MM.1S (cell line): ENCODE data around the gene OSBPL10.
"Not testable (repeated sequence)": the region's sequence is repeated elsewhere in the genome, so short reads cannot be mapped to it uniquely, and the experiment has no call there.

Experiments used
- DNase-seq: peaks from one replicate; pipeline ENCODE4 v3.0.0-alpha.2; 2015
- H2AFZ ChIP-seq: fragments of 300-600 bp; sonication (generic); 2 replicates; pipeline ENCODE4 v1.6.0; 2016; ENCODE audit warnings: antibody characterized with exemption, low read length
- H3F3A ChIP-seq: fragments of 300-600 bp; sonication (generic); 2 replicates; pipeline ENCODE4 v1.6.1; 2016; ENCODE audit warnings: mild to moderate bottlenecking, antibody characterized with exemption, low read length, moderate library complexity, mixed read lengths; ENCODE audit not compliant: insufficient read depth
- H3K27ac ChIP-seq: fragments of 300-600 bp; sonication (generic); 2 replicates; pipeline ENCODE4 v1.5.1; 2016; ENCODE audit warnings: mild to moderate bottlenecking, low read length
- H3K27me3 ChIP-seq: fragments of 300-600 bp; sonication (generic); replicated peaks from 2 replicates; pipeline ENCODE4 v1.6.0; 2016; ENCODE audit warnings: low read length; ENCODE audit not compliant: insufficient read depth
- H3K36me3 ChIP-seq: fragments of 300-600 bp; sonication (generic); replicated peaks from 2 replicates; pipeline ENCODE4 v1.6.1; 2016; ENCODE audit warnings: mild to moderate bottlenecking, low read length, mixed read lengths; ENCODE audit not compliant: insufficient read depth
- H3K4me1 ChIP-seq: fragments of 300-600 bp; sonication (generic); 2 replicates; pipeline ENCODE4 v1.6.1; 2016; ENCODE audit warnings: low read length, mixed read lengths
- H3K4me2 ChIP-seq: fragments of 300-600 bp; sonication (generic); 2 replicates; pipeline ENCODE4 v1.6.0; 2016; ENCODE audit warnings: low read depth, low read length
- H3K4me3 ChIP-seq: fragments of 300-600 bp; sonication (generic); 2 replicates; pipeline ENCODE4 v1.5.1; 2016; ENCODE audit warnings: low read length, mixed read lengths
- H3K79me2 ChIP-seq: fragments of 300-600 bp; sonication (generic); 2 replicates; pipeline ENCODE4 v1.6.1; 2016; ENCODE audit warnings: mixed run types, low read length, mixed read lengths
- H3K9ac ChIP-seq: fragments of 300-600 bp; sonication (generic); 2 replicates; pipeline ENCODE4 v1.6.1; 2016; ENCODE audit warnings: low read length, mixed read lengths
- H3K9me2 ChIP-seq: fragments of 300-600 bp; sonication (generic); replicated peaks from 2 replicates; pipeline ENCODE4 v1.6.1; 2016; ENCODE audit warnings: mild to moderate bottlenecking, low read length, mixed read lengths; ENCODE audit not compliant: insufficient read depth
- H3K9me3 ChIP-seq: fragments of 300-600 bp; sonication (generic); replicated peaks from 2 replicates; pipeline ENCODE4 v1.6.1; 2016; ENCODE audit warnings: mild to moderate bottlenecking, low read length, mixed read lengths; ENCODE audit not compliant: insufficient read depth
- H4K20me1 ChIP-seq: fragments of 300-600 bp; sonication (generic); 2 replicates; pipeline ENCODE4 v1.6.1; 2016; ENCODE audit warnings: mild to moderate bottlenecking, low read length, moderate library complexity, mixed read lengths; ENCODE audit not compliant: insufficient read depth
- CTCF ChIP-seq: fragments of 300-600 bp; sonication (generic); IDR thresholded peaks from 2 replicates; pipeline ENCODE4 v1.5.1; 2016; ENCODE audit warnings: antibody characterized with exemption, low read length, mixed read lengths
- EZH2 ChIP-seq: fragments of 300-600 bp; sonication (generic); optimal IDR thresholded peaks from 2 replicates; pipeline ENCODE3; 2017; ENCODE audit warnings: low read depth, mild to moderate bottlenecking, antibody characterized with exemption, low read length, mixed read lengths
- EZH2phosphoT487 ChIP-seq: fragments of 300-600 bp; sonication (generic); IDR thresholded peaks from 2 replicates; pipeline ENCODE4 v1.6.1; 2018; ENCODE audit warnings: antibody characterized with exemption, low read length

Gene OSBPL10

GRCh38 chr3:32017286-32017685 is 36.2 kb upstream of the OSBPL10 start:
- Histone ChIP-seq H3K4me2 (no peak overlapping the region), H3K27me3 (no peaks in the 10 kb centered on the region), H3K9ac (no peak overlapping the region), H3K79me2 (no peaks in the 10 kb centered on the region), H2AFZ (no peak overlapping the region), H3K9me3 (no peaks in the 10 kb centered on the region), H3K36me3 (no peaks in the 10 kb centered on the region), H3K4me3 (no peak overlapping the region), H3K27ac (no peak overlapping the region), H3F3A (no peaks in the 10 kb centered on the region), H3K9me2 (no peaks in the 10 kb centered on the region), H4K20me1 (no peaks in the 10 kb centered on the region), H3K4me1 (no peaks in the 10 kb centered on the region)
- DNase-seq: no peak
- TF ChIP-seq EZH2phosphoT487 (no peak), CTCF (no peak), EZH2 (no peak)

GRCh38 chr3:32015638-32016037 is 34.6 kb upstream of the OSBPL10 start:
- H3K9me3 ChIP-seq, H3K4me1 ChIP-seq, H3K79me2 ChIP-seq, H3K27ac ChIP-seq, H3F3A ChIP-seq, H2AFZ ChIP-seq, H3K36me3 ChIP-seq, DNase-seq, H3K4me2 ChIP-seq, H3K4me3 ChIP-seq, H3K9ac ChIP-seq, H3K27me3 ChIP-seq, H3K9me2 ChIP-seq, H4K20me1 ChIP-seq: not testable (repeated sequence)

- H3K27me3 ChIP-seq, H2AFZ ChIP-seq, H3K9me3 ChIP-seq, H3K4me1 ChIP-seq, H4K20me1 ChIP-seq, DNase-seq, H3K79me2 ChIP-seq, H3K36me3 ChIP-seq, H3K4me3 ChIP-seq, H3F3A ChIP-seq, H3K9me2 ChIP-seq, H3K4me2 ChIP-seq, H3K9ac ChIP-seq, H3K27ac ChIP-seq: not testable (repeated sequence)
These were observed 29.6 kb upstream of the OSBPL10 start for GRCh38 chr3:32010699-32011098.

GRCh38 chr3:32009957-32010356 is 28.9 kb upstream of the OSBPL10 start:
- Histone ChIP-seq H3K4me1 (no peaks in the 10 kb centered on the region), H3K79me2 (no peaks in the 10 kb centered on the region), H4K20me1 (no peaks in the 10 kb centered on the region), H3K4me3 (no peak overlapping the region), H3K27me3 (no peaks in the 10 kb centered on the region), H3K9me2 (no peaks in the 10 kb centered on the region), H3K9me3 (no peaks in the 10 kb centered on the region), H2AFZ (no peak overlapping the region), H3K9ac (no peak overlapping the region), H3K36me3 (no peaks in the 10 kb centered on the region), H3F3A (no peaks in the 10 kb centered on the region), H3K27ac (no peak overlapping the region), H3K4me2 (no peak overlapping the region)
- DNase-seq: no peak
- TF ChIP-seq EZH2 (no peak), CTCF (no peak), EZH2phosphoT487 (no peak)
